WTC11 (cell line): ENCODE measurements around the gene FARSA. TPM values are rescaled to one million over a fixed set of nuclear protein-coding genes. Genes with fewer than 3 reads are reported as not detected.

Experiments used
- ATAC-seq: fragments of 200-7000 bp; cut with Tn5 transposase; 2 replicates; pipeline ENCODE4 v1.10.0; 2021; ENCODE audit warnings: mild to moderate bottlenecking, moderate library complexity
- CTCF ChIA-PET: fragments of 300-600 bp; sonication (Branson Sonifier 250); formaldehyde crosslinking; loops from one replicate; lab custom pipeline; 2021; ENCODE audit warnings: antibody characterized with exemption; lab: Charles Lee
- POLR2A ChIA-PET: fragments of 350-600 bp; sonication (Branson Sonifier 250); formaldehyde crosslinking; loops from one replicate; lab custom pipeline; 2021; ENCODE audit warnings: antibody characterized with exemption; lab: Charles Lee
- DNase-seq: peaks from one replicate; pipeline ENCODE4 v3.0.0; 2021; ENCODE audit warnings: low spot score
- H3K27ac Mint-ChIP-seq: 2 replicates; pipeline ENCODE4 v1.8.0; 2021; ENCODE audit warnings: mixed read lengths
- H3K27me3 Mint-ChIP-seq: 2 replicates; pipeline ENCODE4 v1.8.0; 2021; ENCODE audit warnings: low read depth, mild to moderate bottlenecking, moderate library complexity, mixed read lengths
- H3K36me3 Mint-ChIP-seq: 2 replicates; pipeline ENCODE4 v1.8.0; 2021; ENCODE audit warnings: mixed read lengths
- H3K4me1 Mint-ChIP-seq: 2 replicates; pipeline ENCODE4 v1.8.0; 2022; ENCODE audit warnings: mixed read lengths
- H3K4me3 Mint-ChIP-seq: 2 replicates; pipeline ENCODE4 v1.8.0; 2021; ENCODE audit warnings: mild to moderate bottlenecking, moderate library complexity, mixed read lengths
- H3K9me3 Mint-ChIP-seq: 2 replicates; pipeline ENCODE4 v1.8.0; 2021; ENCODE audit warnings: mixed read lengths
- CREB1 ChIP-seq: sonication (generic); formaldehyde crosslinking; IDR thresholded peaks from 2 replicates; pipeline ENCODE4 v1.8.0; 2023; ENCODE audit warnings: mild to moderate bottlenecking, missing genetic modification reagents
- ESRRA ChIP-seq: sonication (generic); formaldehyde crosslinking; IDR thresholded peaks from 2 replicates; pipeline ENCODE4 v1.8.1; 2022; ENCODE audit warnings: mild to moderate bottlenecking, missing genetic modification reagents, borderline replicate concordance
- FOXK1 ChIP-seq: sonication (generic); formaldehyde crosslinking; IDR thresholded peaks from 2 replicates; pipeline ENCODE4 v1.8.0; 2022; ENCODE audit warnings: mild to moderate bottlenecking, moderate library complexity, missing genetic modification reagents
- GRHL2 ChIP-seq: fragments of 250-450 bp; sonication (Bioruptor Pico); IDR thresholded peaks from 2 replicates; pipeline ENCODE4 v1.8.0; 2022; ENCODE audit warnings: mild to moderate bottlenecking, moderate library complexity; ENCODE audit not compliant: insufficient replicate concordance, severe bottlenecking
- IRF2 ChIP-seq: sonication (generic); formaldehyde crosslinking; IDR thresholded peaks from 2 replicates; pipeline ENCODE4 v1.8.0; 2022; ENCODE audit warnings: low read depth, missing genetic modification reagents, borderline replicate concordance
- MYBL2 ChIP-seq: sonication (generic); formaldehyde crosslinking; IDR thresholded peaks from 2 replicates; pipeline ENCODE4 v1.8.1; 2023; ENCODE audit warnings: mild to moderate bottlenecking, moderate library complexity, missing genetic modification reagents
- NFE2L1 ChIP-seq: sonication (generic); formaldehyde crosslinking; IDR thresholded peaks from 2 replicates; pipeline ENCODE4 v1.8.1; 2023; ENCODE audit warnings: missing genetic modification reagents
- NR1H2 ChIP-seq: sonication (generic); formaldehyde crosslinking; IDR thresholded peaks from 2 replicates; pipeline ENCODE4 v1.9.0; 2021; ENCODE audit warnings: mild to moderate bottlenecking, moderate library complexity, missing genetic modification reagents
- OVOL2 ChIP-seq: fragments of 250-450 bp; sonication (Bioruptor Pico); IDR thresholded peaks from 2 replicates; pipeline ENCODE4 v1.9.0; 2021; ENCODE audit warnings: mild to moderate bottlenecking, borderline replicate concordance
- RORB ChIP-seq: fragments of 250-450 bp; sonication (Bioruptor Pico); IDR thresholded peaks from 2 replicates; pipeline ENCODE4 v1.9.0; 2021; ENCODE audit warnings: mild to moderate bottlenecking
- SP1 ChIP-seq: sonication (generic); formaldehyde crosslinking; conservative IDR thresholded peaks from 2 replicates; pipeline ENCODE4 v1.8.1; 2022; ENCODE audit warnings: missing genetic modification reagents
- TCF7 ChIP-seq: sonication (generic); formaldehyde crosslinking; IDR thresholded peaks from 2 replicates; pipeline ENCODE4 v1.8.0; 2022; ENCODE audit warnings: mild to moderate bottlenecking, low read depth, missing genetic modification reagents, moderate library complexity
- TEAD1 ChIP-seq: sonication (generic); formaldehyde crosslinking; IDR thresholded peaks from 2 replicates; pipeline ENCODE4 v1.8.0; 2022; ENCODE audit warnings: mild to moderate bottlenecking, missing genetic modification reagents
- TP53 ChIP-seq: sonication (generic); formaldehyde crosslinking; IDR thresholded peaks from 2 replicates; pipeline ENCODE4 v1.8.1; 2023; ENCODE audit warnings: mild to moderate bottlenecking, missing genetic modification reagents
- ZNF138 ChIP-seq: sonication (generic); formaldehyde crosslinking; conservative IDR thresholded peaks from 2 replicates; pipeline ENCODE4 v1.8.1; 2022; ENCODE audit warnings: mild to moderate bottlenecking, moderate library complexity, missing genetic modification reagents
- ZNF232 ChIP-seq: sonication (generic); formaldehyde crosslinking; IDR thresholded peaks from 2 replicates; pipeline ENCODE4 v1.8.0; 2022; ENCODE audit warnings: mild to moderate bottlenecking, missing genetic modification reagents
- total RNA-seq: library from RNA; stranded (reverse); gene quantifications from 3 replicates; pipeline ENCODE4 v1.2.3, GENCODE V29; 2021
- TF ChIP-seq, protein P1 (sequence below): sonication (generic); formaldehyde crosslinking; IDR thresholded peaks from 2 replicates; pipeline ENCODE4 v1.8.0; 2022; ENCODE audit warnings: mild to moderate bottlenecking, missing genetic modification reagents
- TF ChIP-seq, protein P2 (sequence below): fragments of 200-600 bp; IDR thresholded peaks from 2 replicates; pipeline ENCODE4 v1.8.0; 2022; ENCODE audit warnings: antibody characterized with exemption
- TF ChIP-seq, protein P3 (sequence below): sonication (generic); formaldehyde crosslinking; IDR thresholded peaks from 2 replicates; pipeline ENCODE4 v1.8.0; 2022; ENCODE audit warnings: mild to moderate bottlenecking, missing genetic modification reagents
- TF ChIP-seq, protein P4 (sequence below): fragments of 250-450 bp; sonication (Bioruptor Pico); IDR thresholded peaks from 2 replicates; pipeline ENCODE4 v1.9.0; 2021; ENCODE audit warnings: mild to moderate bottlenecking, borderline replicate concordance
- TF ChIP-seq, protein P5 (sequence below): sonication (generic); formaldehyde crosslinking; conservative IDR thresholded peaks from 2 replicates; pipeline ENCODE4 v1.8.1; 2022; ENCODE audit warnings: mild to moderate bottlenecking, missing genetic modification reagents
- TF ChIP-seq, protein P6 (sequence below): fragments of 250-450 bp; sonication (Bioruptor Pico); IDR thresholded peaks from 2 replicates; pipeline ENCODE4 v1.9.0; 2021; ENCODE audit warnings: mild to moderate bottlenecking
- TF ChIP-seq, protein P7 (sequence below): sonication (generic); formaldehyde crosslinking; IDR thresholded peaks from 2 replicates; pipeline ENCODE4 v1.8.0; 2022; ENCODE audit warnings: mild to moderate bottlenecking, missing genetic modification reagents
- TF ChIP-seq, protein P8 (sequence below): sonication (generic); formaldehyde crosslinking; conservative IDR thresholded peaks from 2 replicates; pipeline ENCODE4 v1.8.1; 2023; ENCODE audit warnings: mild to moderate bottlenecking, low read depth, missing genetic modification reagents, moderate library complexity

FARSA gene
- total RNA-seq, 1 experiment from 2014 or later, result 108 TPM

DNA sequence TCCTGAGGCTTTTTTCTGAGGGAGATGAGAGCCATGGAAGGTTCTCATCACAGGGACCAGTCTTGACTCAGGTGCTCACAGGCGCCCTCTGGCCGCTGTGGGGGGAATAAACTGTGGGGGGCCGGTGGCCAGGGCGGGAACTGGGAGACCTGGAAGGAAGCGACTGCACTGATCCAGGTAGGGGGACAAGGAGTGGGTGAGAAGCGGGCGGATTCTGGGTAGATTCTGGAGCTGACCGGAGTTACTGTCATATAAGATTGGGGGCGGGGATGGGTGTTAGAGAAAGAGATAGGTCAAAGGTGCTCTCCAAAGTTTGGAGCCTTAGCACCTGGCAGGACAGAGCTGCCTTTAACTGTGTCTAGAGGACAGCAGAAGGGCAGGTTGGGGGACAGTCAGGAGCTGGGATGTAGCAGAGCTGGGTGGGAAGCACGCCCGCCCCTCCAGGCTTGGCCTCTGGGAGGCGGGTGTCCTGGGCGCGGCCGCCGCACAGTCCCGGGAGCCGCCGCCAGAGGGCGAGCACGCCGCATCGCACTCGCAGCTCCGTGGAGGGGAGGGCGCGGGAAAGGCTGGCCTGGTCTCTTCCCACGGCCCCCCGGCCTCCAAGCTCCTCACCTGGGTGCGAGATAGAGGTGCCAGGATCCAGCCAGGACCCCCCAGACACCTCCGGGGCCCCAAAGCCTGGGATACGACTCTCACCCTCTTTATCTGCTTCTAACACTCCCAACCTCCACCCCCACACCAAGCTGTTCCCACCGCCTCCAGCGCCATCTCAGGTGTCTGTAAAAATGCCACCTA, 31.7 kb upstream of the FARSA start:
- ChIA-PET CTCF (interaction anchor here (0.5 to 5.1 kb wide), 86 partner anchors 11 to 1507 kb away, joined by 3 to 197 read pairs (median 7); partner anchors contain the start of genes CALR, DNASE2, FARSA and GADD45GIP1), POLR2A (interaction anchor here (0.6 to 1.8 kb wide), 15 partner anchors 9 to 216 kb away, joined by 3 to 14 read pairs (median 4); partner anchors contain the start of genes DNASE2, GCDH and JUNB)
- Mint-ChIP-seq H3K36me3 (no peaks in the 10 kb centered on the region), H3K27ac (peak overlapping the region; percentile 65), H3K9me3 (peaks cover under 1% of the 10 kb centered on the region), H3K27me3 (peaks cover 14% of the 10 kb centered on the region), H3K4me3 (peak overlapping the region; percentile 71), H3K4me1 (0 out of 2 replicates have a peak, but pooled peaks cover 5% of the 10 kb centered on the region)
- DNase-seq (peak; percentile 91), ATAC-seq (peak; percentile 95)
- TF ChIP-seq, protein P1, sequence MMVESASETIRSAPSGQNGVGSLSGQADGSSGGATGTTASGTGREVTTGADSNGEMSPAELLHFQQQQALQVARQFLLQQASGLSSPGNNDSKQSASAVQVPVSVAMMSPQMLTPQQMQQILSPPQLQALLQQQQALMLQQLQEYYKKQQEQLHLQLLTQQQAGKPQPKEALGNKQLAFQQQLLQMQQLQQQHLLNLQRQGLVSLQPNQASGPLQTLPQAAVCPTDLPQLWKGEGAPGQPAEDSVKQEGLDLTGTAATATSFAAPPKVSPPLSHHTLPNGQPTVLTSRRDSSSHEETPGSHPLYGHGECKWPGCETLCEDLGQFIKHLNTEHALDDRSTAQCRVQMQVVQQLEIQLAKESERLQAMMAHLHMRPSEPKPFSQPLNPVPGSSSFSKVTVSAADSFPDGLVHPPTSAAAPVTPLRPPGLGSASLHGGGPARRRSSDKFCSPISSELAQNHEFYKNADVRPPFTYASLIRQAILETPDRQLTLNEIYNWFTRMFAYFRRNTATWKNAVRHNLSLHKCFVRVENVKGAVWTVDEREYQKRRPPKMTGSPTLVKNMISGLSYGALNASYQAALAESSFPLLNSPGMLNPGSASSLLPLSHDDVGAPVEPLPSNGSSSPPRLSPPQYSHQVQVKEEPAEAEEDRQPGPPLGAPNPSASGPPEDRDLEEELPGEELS (CRISPR knock-in tag), result 0 out of 2 replicates have a peak, but pooled peaks have one; percentile 18
- TF ChIP-seq TP53 (CRISPR knock-in tag) (no peak), NFE2L1 (CRISPR knock-in tag) (peak; percentile 14; the same call in 1 of the 2 replicates), MYBL2 (CRISPR knock-in tag) (no peak), OVOL2 (CRISPR knock-in tag) (no peak), GRHL2 (CRISPR knock-in tag) (no peak), NR1H2 (no peak), ZNF138 (CRISPR knock-in tag) (no peak), SP1 (peak; percentile 43; the same call in 1 of the 2 replicates), RORB (CRISPR knock-in tag) (no peak), ESRRA (CRISPR knock-in tag) (no peak), TEAD1 (CRISPR knock-in tag) (no peak), FOXK1 (CRISPR knock-in tag) (no peak; the same call in 1 of the 2 replicates), TCF7 (CRISPR knock-in tag) (no peak), CREB1 (no peak), IRF2 (no peak), ZNF232 (CRISPR knock-in tag) (no peak)
- TF ChIP-seq, protein P2, sequence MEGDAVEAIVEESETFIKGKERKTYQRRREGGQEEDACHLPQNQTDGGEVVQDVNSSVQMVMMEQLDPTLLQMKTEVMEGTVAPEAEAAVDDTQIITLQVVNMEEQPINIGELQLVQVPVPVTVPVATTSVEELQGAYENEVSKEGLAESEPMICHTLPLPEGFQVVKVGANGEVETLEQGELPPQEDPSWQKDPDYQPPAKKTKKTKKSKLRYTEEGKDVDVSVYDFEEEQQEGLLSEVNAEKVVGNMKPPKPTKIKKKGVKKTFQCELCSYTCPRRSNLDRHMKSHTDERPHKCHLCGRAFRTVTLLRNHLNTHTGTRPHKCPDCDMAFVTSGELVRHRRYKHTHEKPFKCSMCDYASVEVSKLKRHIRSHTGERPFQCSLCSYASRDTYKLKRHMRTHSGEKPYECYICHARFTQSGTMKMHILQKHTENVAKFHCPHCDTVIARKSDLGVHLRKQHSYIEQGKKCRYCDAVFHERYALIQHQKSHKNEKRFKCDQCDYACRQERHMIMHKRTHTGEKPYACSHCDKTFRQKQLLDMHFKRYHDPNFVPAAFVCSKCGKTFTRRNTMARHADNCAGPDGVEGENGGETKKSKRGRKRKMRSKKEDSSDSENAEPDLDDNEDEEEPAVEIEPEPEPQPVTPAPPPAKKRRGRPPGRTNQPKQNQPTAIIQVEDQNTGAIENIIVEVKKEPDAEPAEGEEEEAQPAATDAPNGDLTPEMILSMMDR, result peak; percentile 85
- TF ChIP-seq, protein P3, sequence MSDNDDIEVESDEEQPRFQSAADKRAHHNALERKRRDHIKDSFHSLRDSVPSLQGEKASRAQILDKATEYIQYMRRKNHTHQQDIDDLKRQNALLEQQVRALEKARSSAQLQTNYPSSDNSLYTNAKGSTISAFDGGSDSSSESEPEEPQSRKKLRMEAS, result peak; percentile 31; the same call in 1 of the 2 replicates
- TF ChIP-seq, protein P4, sequence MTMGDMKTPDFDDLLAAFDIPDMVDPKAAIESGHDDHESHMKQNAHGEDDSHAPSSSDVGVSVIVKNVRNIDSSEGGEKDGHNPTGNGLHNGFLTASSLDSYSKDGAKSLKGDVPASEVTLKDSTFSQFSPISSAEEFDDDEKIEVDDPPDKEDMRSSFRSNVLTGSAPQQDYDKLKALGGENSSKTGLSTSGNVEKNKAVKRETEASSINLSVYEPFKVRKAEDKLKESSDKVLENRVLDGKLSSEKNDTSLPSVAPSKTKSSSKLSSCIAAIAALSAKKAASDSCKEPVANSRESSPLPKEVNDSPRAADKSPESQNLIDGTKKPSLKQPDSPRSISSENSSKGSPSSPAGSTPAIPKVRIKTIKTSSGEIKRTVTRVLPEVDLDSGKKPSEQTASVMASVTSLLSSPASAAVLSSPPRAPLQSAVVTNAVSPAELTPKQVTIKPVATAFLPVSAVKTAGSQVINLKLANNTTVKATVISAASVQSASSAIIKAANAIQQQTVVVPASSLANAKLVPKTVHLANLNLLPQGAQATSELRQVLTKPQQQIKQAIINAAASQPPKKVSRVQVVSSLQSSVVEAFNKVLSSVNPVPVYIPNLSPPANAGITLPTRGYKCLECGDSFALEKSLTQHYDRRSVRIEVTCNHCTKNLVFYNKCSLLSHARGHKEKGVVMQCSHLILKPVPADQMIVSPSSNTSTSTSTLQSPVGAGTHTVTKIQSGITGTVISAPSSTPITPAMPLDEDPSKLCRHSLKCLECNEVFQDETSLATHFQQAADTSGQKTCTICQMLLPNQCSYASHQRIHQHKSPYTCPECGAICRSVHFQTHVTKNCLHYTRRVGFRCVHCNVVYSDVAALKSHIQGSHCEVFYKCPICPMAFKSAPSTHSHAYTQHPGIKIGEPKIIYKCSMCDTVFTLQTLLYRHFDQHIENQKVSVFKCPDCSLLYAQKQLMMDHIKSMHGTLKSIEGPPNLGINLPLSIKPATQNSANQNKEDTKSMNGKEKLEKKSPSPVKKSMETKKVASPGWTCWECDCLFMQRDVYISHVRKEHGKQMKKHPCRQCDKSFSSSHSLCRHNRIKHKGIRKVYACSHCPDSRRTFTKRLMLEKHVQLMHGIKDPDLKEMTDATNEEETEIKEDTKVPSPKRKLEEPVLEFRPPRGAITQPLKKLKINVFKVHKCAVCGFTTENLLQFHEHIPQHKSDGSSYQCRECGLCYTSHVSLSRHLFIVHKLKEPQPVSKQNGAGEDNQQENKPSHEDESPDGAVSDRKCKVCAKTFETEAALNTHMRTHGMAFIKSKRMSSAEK, result no peak
- TF ChIP-seq, protein P5, sequence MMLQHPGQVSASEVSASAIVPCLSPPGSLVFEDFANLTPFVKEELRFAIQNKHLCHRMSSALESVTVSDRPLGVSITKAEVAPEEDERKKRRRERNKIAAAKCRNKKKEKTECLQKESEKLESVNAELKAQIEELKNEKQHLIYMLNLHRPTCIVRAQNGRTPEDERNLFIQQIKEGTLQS, result no peak
- TF ChIP-seq, protein P6, sequence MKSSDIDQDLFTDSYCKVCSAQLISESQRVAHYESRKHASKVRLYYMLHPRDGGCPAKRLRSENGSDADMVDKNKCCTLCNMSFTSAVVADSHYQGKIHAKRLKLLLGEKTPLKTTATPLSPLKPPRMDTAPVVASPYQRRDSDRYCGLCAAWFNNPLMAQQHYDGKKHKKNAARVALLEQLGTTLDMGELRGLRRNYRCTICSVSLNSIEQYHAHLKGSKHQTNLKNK (CRISPR knock-in tag), result no peak
- TF ChIP-seq, protein P7, sequence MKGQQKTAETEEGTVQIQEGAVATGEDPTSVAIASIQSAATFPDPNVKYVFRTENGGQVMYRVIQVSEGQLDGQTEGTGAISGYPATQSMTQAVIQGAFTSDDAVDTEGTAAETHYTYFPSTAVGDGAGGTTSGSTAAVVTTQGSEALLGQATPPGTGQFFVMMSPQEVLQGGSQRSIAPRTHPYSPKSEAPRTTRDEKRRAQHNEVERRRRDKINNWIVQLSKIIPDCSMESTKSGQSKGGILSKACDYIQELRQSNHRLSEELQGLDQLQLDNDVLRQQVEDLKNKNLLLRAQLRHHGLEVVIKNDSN (CRISPR knock-in tag), result no peak
- TF ChIP-seq, protein P8, sequence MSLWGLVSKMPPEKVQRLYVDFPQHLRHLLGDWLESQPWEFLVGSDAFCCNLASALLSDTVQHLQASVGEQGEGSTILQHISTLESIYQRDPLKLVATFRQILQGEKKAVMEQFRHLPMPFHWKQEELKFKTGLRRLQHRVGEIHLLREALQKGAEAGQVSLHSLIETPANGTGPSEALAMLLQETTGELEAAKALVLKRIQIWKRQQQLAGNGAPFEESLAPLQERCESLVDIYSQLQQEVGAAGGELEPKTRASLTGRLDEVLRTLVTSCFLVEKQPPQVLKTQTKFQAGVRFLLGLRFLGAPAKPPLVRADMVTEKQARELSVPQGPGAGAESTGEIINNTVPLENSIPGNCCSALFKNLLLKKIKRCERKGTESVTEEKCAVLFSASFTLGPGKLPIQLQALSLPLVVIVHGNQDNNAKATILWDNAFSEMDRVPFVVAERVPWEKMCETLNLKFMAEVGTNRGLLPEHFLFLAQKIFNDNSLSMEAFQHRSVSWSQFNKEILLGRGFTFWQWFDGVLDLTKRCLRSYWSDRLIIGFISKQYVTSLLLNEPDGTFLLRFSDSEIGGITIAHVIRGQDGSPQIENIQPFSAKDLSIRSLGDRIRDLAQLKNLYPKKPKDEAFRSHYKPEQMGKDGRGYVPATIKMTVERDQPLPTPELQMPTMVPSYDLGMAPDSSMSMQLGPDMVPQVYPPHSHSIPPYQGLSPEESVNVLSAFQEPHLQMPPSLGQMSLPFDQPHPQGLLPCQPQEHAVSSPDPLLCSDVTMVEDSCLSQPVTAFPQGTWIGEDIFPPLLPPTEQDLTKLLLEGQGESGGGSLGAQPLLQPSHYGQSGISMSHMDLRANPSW, result no peak
